NCI-H2227 treated with DMSO at 0.1 percent for 48 hours (cell line): ENCODE data around the gene CCND1.

ENCODE experiments used
- DNase-seq: peaks from one replicate; lab custom pipeline; 2025; lab: John Stamatoyannopoulos, UW

Gene CCND1

DNA sequence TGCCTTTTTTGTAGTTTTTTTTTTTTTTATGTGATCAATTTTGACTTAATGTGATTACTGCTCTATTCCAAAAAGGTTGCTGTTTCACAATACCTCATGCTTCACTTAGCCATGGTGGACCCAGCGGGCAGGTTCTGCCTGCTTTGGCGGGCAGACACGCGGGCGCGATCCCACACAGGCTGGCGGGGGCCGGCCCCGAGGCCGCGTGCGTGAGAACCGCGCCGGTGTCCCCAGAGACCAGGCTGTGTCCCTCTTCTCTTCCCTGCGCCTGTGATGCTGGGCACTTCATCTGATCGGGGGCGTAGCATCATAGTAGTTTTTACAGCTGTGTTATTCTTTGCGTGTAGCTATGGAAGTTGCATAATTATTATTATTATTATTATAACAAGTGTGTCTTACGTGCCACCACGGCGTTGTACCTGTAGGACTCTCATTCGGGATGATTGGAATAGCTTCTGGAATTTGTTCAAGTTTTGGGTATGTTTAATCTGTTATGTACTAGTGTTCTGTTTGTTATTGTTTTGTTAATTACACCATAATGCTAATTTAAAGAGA is 12.5 kb downstream of the CCND1 start:
- no peak for DNase-seq

DNA sequence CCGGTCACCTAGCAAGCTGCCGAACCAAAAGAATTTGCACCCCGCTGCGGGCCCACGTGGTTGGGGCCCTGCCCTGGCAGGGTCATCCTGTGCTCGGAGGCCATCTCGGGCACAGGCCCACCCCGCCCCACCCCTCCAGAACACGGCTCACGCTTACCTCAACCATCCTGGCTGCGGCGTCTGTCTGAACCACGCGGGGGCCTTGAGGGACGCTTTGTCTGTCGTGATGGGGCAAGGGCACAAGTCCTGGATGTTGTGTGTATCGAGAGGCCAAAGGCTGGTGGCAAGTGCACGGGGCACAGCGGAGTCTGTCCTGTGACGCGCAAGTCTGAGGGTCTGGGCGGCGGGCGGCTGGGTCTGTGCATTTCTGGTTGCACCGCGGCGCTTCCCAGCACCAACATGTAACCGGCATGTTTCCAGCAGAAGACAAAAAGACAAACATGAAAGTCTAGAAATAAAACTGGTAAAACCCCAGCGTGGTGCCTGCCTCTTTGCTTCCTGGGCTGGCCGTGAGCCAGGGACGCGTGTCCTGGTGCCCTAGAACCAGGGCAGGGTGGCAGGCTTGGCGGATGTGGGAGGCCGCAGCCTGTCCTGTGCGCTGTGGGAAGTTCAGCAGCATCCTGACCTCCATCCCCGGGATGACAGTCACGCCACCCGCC is 13.2 kb downstream of the CCND1 start:
- DNase-seq = no peak

DNA sequence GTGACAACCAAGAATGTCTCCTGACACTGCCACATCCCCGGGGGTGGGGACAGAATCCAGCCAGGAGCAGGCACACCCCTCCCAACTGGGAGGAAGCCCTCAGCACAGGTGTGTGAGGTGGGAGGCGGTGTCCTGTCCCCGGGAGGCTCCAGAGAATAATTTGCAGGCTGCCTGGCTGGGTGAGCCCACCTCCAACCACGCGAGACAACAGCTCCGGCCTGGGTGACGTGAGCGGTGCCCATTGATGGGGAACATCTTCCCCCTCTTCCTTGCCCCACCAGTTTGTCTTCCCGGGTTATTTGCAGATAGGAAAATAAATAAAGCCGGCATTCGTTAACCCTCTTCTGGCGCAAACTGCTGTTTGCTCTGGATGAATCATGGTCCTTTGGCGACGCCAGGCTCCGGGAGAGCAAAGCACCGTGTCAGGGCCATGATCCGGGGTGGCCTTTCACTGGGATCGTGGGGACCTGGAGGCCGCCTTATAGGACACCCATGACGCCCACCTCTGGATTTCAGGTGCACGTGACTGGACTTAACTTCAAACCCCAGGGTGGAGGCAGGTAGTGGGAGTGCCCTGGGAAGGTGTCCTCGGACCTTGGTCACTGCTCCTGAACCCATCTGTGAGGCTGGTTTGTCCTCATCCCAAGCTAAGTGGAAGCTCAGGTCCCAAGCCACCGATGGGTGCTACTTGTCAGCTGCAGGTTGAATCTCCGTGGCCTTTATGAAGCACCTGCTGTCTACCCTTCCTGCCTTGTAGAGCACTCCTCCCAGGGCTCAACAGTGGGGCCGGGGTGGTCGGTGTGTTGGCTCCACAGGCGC is 13.9 kb downstream of the CCND1 start:
- no peak for DNase-seq

DNA sequence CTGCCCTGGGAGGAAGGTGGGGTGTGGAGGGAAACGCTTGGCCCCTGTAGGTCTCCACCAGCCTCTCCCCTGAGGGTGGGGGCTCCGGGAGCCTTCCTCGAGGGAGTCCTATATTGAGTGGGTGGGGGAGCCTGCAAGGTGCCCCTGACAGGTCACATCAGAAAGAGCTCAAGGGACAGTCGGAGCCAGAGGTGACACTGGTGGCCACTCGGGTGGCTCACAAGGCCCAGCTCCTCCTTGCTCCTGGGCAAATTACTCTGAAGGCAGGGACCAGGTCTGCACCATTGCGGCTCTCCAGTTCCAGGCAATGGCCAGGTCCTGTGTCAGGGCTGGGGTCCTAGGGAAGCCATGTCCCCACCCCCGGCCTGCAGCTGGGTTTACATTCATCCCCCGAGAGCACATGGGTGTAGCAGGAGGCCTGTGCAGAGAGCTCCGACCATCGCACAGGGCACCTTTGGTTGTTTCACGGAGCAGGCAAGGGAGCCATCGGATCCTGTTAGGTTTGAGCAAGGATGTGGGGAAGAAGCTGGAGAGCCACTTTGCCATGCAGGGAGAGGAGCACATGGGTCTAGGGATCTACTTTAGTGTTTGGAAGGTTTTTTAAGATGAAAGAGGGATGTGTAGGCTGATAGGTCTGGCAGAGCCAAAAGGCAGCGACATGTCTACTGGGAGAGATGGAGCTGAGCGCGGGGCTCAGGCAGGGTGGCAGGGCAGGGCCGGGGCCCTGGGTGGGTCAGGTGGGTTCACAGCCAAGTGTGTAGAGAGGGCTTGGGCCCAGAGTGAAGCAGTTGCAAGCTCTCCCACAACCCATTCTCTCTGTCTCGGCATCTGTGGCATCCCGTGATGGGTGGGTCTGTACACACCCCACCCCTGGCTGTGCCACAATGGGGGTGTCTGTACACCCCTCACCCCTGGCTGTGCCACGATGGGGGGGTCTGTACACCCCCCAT is 14.8 kb downstream of the CCND1 start:
- DNase-seq = no peak

DNA sequence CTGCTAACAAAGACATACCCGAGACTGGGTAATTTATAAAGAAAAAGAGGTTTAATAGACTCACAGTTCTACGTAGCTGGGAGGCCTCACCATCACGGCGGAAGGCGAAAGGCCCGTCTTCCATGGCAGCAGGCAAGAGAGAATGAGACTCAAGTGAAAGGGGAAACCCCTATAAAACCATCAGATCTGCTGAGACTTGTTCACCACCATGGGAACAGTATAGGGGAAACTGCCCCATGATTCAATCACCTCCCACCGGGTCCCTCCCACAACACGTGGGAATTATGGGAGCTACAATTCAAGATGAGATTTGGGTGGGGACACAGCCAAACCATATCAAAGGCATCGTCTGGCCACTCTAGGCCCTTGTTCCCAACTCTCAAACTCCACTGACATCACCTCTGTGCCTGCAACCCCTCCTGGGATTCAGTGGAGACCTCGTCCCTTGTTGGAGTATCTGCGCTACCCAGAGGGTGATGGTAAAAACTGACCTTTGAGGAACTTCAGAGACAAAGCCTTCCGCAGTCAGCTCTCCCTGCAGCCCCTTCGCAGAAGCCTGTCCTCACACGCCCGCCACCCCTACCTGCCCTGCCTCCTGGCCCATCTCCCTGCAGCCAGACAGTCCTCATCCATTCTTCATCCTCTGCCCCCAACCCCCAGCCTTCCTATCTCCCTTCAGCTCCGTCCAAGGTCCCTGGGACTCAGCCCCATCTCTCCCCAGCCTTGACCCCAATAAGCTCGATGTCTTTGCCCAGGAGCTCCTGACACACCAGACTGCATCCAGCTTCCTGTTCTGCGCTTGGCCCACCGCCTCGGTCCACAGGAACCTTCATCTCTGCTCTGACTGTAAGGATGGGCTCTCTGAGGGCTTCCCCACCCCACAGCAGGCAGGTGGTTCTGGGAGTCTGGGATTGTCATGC is 15.8 kb downstream of the CCND1 start:
- no peak for DNase-seq

DNA sequence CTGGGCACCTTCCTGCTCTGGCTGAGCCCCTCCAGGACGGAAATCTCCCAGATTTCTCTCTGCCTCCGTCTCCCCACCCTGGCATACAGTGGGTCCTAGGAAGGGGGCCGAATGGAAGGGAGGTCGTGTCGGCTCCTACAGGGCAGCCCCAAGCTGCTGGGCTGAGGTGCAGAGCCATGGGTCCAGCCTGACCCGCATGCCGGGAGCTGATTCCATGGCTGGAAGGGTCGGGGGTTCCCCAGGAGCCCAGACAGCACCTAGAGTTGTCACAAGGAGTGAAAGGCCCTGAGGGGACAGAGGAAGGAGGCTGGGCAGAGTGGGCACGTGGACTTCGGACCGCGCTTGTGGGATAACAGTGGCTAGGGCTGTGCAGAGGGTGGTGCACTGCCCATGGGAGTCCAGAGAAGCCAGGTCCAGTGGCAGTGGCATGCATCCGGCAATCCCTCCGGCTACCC is 16.5 kb downstream of the CCND1 start:
- DNase-seq = no peak

DNA sequence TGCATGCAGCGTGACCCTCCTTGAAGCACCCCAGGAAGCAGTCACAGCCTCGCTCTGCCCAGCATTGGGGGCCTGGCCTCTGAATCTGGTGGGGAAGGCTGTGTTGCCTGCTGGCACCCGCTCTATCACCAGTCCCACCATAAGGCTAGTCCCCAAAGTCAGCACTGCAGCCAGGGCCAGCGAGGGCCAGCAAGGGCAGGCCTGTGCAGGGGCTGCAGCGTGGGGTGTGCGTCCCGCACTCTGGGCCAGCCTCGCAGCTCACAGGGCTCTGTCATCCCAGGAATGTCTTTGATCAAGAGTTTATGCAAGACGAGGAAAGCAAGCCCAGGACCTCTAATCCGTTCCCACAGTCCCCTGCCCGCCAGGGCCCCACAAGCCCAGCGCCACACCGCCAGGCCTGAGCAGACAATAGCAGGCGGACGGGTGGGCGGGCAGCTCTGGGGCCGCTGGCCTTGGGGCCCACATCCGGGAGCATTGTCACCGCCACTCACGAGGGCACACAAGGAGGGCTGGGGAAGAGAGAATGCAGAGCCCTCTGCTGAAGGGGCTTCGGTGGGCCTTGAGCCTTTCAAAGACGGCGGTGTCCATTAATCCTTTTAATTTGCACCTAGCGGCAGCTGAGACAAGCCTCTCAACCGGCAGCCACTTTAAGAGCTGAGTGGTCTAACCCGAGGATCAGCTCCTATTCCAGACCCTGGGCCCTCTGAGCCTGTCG is 17.1 kb downstream of the CCND1 start:
- peak; percentile 38 for DNase-seq

DNA sequence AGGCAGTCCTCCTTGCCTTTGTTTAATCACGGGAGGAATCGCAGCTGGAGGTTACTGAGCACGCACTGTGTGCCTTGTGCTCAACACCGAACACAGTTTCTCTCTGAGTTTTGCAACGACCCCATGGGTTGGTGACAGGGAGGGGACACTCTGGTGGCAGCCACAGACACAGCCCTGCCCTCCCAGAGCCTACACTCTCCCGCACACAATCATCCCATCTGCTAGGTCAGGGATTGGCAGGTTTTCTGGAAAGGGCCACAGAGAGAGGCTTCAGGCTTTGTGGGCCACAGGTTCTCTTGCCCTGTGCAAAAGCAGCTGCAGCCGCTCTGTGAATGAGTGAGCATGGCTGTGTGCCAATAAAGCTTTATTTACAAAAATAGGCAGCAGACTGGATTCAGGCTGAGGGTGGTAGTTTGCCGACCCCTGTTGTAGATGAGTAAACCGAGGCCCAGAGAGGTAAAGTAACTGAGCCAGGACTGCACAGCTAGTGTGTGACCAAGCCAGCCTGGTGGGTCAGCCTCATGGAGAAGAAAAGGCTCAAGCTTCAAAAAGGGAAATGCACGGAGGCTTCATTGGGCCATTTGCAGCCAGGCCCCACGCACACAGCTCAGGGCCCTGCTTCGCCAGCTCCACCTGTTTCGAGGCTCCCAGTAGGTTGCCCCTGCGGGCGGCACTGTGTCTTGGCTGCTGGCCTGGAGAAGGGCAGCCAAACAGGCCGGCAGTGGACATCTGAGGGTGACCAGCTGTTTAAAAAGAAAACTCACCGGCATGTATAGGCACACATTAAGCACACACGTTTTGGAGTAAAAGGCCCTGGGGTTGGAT is 17.9 kb downstream of the CCND1 start:
- no peak for DNase-seq

DNA sequence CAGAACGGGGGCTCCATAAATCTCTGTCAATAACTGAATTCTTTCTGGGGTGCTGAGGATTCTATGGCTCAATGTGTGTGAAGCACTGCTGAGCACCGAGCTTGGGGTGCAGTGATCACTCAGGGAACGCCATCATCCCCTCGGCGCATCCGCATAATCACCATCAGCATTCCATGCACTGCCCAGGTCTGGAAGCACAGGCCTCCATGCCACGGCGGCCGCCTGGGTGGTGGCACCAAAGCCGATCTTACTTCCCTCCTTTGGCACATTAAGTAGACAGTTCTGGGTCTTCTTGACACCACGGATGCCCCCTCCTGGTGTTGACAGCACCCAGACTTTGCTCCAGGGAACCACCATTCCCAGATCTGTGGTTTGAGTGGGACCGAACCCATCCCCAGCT is 18.6 kb downstream of the CCND1 start:
- no peak for DNase-seq

DNA sequence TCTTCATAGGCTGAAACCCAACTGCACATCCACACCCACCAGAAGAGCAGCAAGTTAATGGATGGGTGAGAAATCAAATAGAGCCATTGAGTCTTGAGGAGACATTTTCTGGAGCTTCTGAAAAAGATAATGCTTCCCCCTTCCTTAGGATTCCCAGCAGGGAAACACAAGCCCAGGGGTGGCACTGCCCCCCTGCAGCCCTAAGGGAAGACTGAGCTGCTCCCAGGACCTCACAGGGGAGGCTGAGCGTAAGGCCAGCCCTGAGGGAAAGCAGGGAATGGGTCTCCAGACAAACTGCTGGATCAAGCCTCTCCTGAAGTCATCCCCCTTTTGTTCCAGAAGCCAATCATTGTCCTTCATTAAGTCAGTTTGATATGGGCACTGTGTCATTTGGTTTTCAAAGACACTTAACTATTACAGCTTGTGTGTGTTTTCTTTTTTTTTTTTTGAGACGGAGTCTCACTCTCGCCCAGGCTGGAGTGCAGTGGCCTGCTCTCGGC is 19.1 kb downstream of the CCND1 start:
- no peak for DNase-seq

DNA sequence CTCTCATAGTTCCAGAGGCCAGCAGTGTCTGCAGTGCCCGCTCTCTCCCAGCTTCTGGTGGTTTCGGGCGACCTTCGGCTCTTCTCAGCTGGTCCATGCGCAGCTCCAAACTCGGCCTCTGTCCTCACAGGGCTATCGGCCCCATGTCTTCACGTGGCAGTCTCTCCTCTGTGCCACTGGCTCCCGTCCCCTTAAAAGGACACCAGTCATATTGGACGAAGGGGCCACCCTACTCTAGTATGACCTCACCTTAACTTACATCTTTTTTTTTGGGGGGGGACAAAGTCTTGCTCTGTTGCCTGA is 20.4 kb downstream of the CCND1 start:
- no peak for DNase-seq

DNA sequence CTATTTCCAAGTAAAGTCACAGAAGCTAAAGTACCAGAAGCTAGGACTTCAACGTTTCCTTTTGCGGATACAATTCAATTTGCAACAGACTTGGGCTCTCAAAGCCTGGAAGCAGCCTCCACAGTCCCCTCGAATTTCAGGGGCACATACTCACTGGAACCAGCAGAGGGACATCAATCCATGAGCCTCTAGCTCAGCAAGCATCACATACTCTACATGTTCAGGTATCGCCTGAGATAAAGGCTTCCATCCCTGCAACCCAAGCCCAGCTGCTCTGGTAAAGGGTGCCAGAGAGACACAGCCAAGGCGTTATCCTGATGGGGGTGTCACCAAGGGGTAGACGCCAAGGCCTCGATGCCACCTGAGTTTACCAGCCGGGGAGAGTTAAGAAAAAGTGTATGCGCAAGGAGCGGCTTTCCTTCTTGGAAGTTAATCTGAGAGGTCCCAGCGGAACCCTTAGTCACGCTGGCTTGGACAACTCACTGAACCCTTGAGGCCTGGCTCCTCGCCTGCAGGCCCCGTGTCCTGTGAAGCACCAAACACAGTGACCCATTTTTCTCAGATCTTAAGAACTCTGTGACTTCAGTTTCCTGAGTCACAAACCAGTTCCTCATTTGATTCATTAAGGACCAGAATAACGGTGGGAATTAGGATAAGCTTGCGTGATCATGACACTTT is 21.2 kb downstream of the CCND1 start:
- DNase-seq = no peak

DNA sequence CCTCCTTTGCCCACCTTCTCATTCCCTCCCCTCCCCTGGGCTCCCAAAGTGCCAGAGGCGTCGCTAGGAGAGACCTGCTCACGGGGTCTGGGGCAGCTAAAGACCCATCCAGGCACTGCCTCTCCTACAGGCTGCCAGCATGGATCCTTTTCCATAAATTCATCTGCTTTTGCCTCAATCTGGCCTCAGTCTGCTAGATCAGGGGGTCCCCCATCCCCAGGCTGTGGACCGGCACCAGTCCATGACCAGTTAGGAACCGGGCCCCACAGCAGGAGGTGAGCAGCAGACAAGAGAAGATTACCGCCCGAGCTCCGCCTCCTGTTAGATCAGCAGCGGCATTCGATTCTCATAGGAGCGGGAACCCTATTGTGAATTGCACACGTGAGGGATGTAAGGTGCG is 21.9 kb downstream of the CCND1 start:
- DNase-seq = no peak

DNA sequence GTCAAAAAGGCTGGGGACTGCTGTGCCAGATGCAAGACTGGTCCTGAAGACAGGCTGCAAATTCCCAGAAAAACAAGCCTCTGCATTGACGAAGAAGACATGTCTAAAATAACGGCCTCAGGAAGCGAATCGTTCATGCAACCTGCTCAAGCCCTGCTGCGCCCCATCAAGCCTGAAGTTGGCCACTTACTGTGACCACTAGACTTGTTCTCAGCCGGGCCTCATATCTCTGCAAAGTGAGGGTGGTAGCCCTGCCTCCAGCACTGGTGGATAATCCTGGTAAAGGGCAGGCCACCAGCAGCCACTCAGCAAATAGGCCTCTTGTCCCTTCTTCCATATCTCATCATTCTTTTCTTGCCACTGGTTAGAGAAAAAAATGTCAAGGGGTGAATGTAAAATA is 22.4 kb downstream of the CCND1 start:
- DNase-seq = no peak

DNA sequence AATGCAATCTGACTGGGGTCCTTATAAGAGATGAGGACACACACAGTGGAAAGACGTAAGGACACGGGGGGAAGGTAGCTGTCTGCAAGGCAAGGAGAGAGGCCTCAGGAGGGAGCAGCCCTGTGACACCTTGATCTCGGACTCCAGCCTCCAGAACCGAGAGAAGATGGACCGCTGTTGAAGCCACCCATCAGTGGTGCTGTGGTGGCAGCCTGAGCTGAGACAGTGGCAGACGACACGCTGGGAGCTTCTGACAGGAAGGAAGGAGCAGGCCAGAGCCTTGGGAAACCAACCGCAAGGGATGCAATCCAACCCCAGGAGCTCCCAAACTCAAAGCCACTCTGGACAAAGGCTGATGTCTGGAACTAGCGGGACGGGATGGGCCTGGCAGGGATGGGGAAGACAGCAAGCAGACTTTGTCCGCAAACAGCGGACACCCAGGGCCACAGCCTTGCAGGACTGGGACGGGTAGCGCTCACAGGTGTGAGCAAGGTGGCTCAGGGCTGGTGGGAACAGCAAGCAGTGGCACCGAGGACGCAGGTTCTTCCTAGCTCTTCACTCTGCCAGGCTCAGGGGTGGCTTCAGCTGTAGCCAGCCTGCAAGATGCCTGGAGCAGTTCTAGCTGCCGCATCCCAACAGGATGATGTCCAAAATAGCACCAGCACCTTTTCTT is 23.3 kb downstream of the CCND1 start:
- DNase-seq = no peak

DNA sequence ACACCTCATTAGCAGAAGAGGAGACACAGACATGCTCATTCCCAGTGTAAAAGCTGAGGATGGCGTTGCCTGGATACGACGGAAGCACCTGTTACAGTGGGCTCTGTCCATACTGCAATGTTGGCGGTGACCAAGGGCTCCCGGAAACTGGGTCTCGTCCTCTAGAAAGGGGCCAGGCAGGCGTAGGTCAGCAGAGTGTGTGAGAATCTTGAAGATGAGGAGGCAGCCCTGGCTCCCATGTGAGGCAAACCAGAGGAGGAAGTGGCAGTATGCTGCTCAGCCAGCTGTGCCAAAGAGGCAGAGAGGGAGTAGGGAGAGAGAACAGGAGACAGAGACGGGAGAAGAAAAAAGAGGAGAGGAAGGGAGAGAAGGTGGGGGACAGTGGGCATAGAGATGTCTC is 23.9 kb downstream of the CCND1 start:
- DNase-seq = no peak

DNA sequence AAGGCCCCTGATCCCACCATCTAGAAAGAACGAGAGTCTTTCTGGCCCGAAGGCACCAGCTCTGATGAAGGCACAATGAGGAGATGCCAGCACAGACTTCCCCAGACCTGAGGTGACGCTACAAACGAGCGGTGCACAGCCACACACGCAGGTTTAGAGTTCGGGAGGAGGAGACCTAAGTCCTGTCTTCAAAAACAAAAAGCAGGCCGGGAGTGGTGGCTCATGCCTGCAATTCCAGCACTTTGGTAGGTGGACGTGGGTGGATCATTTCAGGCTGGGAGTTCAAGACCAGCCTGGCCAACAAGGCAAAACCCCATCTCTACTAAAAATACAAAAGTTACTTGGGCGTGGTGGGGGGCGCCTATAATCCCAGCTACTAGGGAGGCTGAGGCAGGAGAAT is 24.7 kb downstream of the CCND1 start:
- no peak for DNase-seq

DNA sequence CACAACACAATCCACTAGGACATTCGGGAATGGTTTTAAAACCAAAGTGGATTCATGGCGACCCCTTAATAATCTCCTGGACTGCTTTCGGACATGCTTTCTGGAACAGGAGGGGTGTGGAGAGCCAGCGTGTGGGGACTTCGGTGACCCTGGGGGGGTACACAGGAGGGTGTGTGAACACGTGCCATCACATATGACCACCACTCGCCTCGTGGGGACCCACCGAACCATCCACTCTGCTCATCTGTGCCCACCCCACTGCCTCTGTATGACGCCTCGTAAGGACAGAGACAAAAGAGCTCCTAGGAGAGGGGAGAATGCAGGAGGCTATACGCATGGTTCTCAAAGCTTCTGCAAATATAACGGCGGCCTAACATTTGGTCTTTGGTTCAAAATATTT is 25.3 kb downstream of the CCND1 start:
- DNase-seq = no peak
